ENCODE measurements around the gene FMOD. TPM values are rescaled to one million over a fixed set of nuclear protein-coding genes. Genes with fewer than 3 reads are reported as not detected.

FMOD gene
- total and polyA plus RNA-seq, 2 experiments from 2014 or later: 2.3 to 7.6 TPM

DNA sequence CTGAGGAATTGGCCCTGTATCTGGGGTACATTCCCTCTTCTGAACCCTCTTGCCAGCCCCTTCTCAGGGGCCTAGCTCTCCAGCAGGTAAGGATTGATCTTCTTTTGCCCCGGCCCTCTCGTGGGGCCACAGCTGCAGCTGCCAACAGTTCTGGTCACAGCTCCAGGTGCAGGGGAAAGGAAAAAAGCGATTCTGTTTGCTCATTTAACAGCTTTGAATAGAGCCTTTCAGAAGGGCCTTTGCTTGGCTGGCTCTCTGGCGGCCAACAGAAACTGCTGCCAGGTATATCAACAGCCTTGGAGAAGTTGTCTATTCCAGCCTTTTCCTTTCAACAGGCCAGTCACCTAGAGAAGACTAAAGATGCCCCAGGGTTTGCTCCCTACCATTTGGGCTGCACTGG is 16.1 kb upstream of the FMOD start:
- Histone ChIP-seq H3K4me1 (ENCODE audit: low read depth) (peaks cover 13% of the 10 kb centered on the region), H3K27me3 (no peaks in the 10 kb centered on the region), H3K9me3 (ENCODE audit: low read depth) (no peaks in the 10 kb centered on the region), H3K27ac (no peak overlapping the region), H3K36me3 (no peaks in the 10 kb centered on the region), H3K4me3 (no peak overlapping the region)
- TF ChIP-seq, protein P1, sequence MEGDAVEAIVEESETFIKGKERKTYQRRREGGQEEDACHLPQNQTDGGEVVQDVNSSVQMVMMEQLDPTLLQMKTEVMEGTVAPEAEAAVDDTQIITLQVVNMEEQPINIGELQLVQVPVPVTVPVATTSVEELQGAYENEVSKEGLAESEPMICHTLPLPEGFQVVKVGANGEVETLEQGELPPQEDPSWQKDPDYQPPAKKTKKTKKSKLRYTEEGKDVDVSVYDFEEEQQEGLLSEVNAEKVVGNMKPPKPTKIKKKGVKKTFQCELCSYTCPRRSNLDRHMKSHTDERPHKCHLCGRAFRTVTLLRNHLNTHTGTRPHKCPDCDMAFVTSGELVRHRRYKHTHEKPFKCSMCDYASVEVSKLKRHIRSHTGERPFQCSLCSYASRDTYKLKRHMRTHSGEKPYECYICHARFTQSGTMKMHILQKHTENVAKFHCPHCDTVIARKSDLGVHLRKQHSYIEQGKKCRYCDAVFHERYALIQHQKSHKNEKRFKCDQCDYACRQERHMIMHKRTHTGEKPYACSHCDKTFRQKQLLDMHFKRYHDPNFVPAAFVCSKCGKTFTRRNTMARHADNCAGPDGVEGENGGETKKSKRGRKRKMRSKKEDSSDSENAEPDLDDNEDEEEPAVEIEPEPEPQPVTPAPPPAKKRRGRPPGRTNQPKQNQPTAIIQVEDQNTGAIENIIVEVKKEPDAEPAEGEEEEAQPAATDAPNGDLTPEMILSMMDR (IDR thresholded peaks at IDR 0.05; ENCODE audit: low read depth, low read length): no peak
- no peak for DNase-seq (ENCODE audit: low read depth in 1 of 2, low spot score in 1 of 2)

DNA sequence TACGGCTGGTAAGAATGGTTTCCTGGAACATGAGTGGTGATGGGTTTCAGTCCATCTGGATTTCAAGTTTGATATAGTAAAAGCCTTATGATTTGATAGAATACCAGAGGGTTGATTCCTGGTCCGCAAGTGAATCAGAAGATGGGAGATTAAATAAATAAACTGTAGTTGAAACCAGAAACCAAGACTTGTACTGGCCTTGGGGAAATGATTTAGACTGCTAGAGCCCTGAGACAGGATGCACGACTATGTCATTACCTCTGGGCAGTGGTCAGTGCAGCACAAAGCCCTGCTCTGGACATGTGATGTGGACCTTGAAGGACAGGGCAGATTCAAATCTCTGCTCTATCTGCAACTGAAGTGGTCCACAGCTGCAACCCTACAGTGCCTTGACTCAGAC is 15.6 kb upstream of the FMOD start:
- no peak overlapping the region for H3K4me3 ChIP-seq

DNA sequence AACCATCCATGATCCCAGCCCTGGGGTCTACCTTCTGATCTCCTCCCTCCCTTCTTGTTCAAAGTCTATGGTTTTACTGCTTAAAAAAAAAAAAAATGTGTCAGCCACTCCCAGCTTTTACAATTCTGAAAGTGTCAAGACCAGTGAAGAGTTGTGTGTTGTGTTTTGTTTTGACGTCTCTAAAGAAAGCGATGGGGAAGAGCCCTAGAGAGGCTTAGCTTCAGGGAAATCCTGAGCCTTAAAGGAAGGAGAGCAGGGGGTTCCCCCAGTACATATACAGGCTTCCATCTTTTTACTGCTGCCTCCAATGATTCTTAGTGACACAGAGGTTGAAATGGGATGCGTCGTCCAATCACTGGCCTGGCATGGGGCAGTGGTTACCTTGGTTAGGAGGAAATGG is 13.9 kb upstream of the FMOD start:
- H3K4me3 ChIP-seq: no peak overlapping the region
- H3K36me3 ChIP-seq: no peaks in the 10 kb centered on the region
- no peaks in the 10 kb centered on the region for H3K27me3 ChIP-seq
- peaks cover 15% of the 10 kb centered on the region for H3K4me1 ChIP-seq (ENCODE audit: low read depth)
- TF ChIP-seq, protein P1 (IDR thresholded peaks at IDR 0.05; ENCODE audit: low read depth, low read length): no peak
- peak overlapping the region; percentile 44 for H3K27ac ChIP-seq
- DNase-seq (ENCODE audit: low read depth in 1 of 2, low spot score in 1 of 2): no peak
- no peaks in the 10 kb centered on the region for H3K9me3 ChIP-seq (ENCODE audit: low read depth)

More for the DNA sequence above, 15.6 kb upstream of the FMOD start:
- Histone ChIP-seq H3K4me1 (ENCODE audit: low read depth) (peaks cover 15% of the 10 kb centered on the region), H3K27me3 (no peaks in the 10 kb centered on the region), H3K27ac (no peak overlapping the region), H3K36me3 (no peaks in the 10 kb centered on the region), H3K9me3 (ENCODE audit: low read depth) (no peaks in the 10 kb centered on the region)
- TF ChIP-seq, protein P1 (IDR thresholded peaks at IDR 0.05; ENCODE audit: low read depth, low read length): no peak
- no peak for DNase-seq (ENCODE audit: low read depth in 1 of 2, low spot score in 1 of 2)

DNA sequence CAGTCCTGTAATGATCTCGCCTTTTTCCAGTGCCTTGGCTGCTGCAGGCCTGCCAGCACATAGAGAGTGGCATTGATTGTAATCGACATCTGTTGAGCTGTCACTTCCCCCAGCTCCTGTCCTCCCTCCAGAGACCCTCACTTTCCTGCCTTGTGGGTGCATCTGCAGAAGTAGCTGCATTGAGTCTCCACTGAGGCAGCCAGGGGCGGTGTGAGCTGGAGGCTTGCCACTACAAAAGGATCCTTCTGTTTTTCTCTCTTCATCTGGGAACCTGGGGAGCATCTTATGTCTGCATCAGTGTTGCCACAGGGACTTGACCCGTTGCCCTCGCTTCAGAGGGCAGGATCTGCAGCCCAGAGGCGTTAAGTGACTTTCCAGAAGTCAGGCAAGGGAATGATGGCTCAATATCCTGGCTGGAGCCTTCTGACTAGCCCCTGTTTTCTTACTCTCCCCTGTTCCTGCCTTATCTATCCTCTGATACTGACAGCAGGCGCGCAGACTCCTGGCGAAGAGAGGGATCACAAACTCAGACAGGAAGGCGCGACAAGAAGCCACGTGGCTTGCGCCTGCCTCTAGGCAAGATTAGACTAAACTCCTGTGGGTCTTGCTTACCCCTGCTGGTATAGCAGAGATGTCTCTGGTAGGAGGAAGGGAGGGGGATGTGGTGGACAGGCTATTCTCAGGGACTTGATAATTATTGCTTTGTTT is 13.3 kb upstream of the FMOD start:
- DNase-seq (ENCODE audit: low read depth in 1 of 2, low spot score in 1 of 2): peak; percentile 73 to 79
- Histone ChIP-seq H3K36me3 (no peaks in the 10 kb centered on the region), H3K4me3 (no peak overlapping the region), H3K4me1 (ENCODE audit: low read depth) (peaks cover 15% of the 10 kb centered on the region), H3K9me3 (ENCODE audit: low read depth) (no peaks in the 10 kb centered on the region), H3K27me3 (no peaks in the 10 kb centered on the region), H3K27ac (peak overlapping the region; percentile 44)
- TF ChIP-seq, protein P1 (IDR thresholded peaks at IDR 0.05; ENCODE audit: low read depth, low read length): no peak

DNA sequence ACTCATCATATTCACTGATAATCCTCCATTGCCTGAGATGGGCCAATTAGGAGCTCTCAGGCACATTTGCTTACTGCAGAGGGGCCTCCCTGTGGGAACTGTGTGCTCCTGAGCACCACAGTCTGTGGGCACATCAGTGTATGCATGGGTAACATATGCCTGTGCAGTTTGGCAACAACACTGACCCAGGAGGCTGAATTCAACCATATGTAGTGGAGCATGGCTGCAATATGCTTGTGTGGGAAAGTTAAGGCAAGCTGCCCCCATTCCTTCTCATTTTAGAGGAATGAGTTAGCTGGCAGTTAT is 11.8 kb upstream of the FMOD start:
- TF ChIP-seq, protein P1 (IDR thresholded peaks at IDR 0.05; ENCODE audit: low read depth, low read length): no peak
- Histone ChIP-seq H3K4me3 (no peak overlapping the region), H3K27ac (no peak overlapping the region), H3K9me3 (ENCODE audit: low read depth) (no peaks in the 10 kb centered on the region), H3K4me1 (ENCODE audit: low read depth) (peaks cover 11% of the 10 kb centered on the region), H3K27me3 (no peaks in the 10 kb centered on the region), H3K36me3 (no peaks in the 10 kb centered on the region)
- no peak for DNase-seq (ENCODE audit: low read depth in 1 of 2, low spot score in 1 of 2)

All from cardiac muscle cell (in vitro differentiated cells and primary cell).